Activated T-helper 2 cell treated with anti-CD3 and anti-CD28 coated beads, Interferon-gamma antibody, Interleukin-2, Interleukin-4, amounts not matched to agents 10 μg/mL and 5 μg/mL and 100 μg/mL, durations not matched to agents 14 hours and 24 hours and 36 hours (primary cell): ENCODE measurements around the gene CASP3. TPM values are rescaled to one million over a fixed set of nuclear protein-coding genes. Genes with fewer than 3 reads are reported as not detected.

Experiments used
- DNase-seq: peaks from one replicate; pipeline ENCODE4 v3.0.0; 2021; ENCODE audit warnings: low spot score
- H3K27ac Mint-ChIP-seq: one replicate; pipeline ENCODE4 v1.8.0; 2021; ENCODE audit warnings: mixed read lengths
- H3K27me3 Mint-ChIP-seq: one replicate; pipeline ENCODE4 v1.8.0; 2021; ENCODE audit warnings: low read depth, mixed read lengths
- H3K36me3 Mint-ChIP-seq: one replicate; pipeline ENCODE4 v1.8.0; 2021; ENCODE audit warnings: low read depth, mixed read lengths
- H3K4me1 Mint-ChIP-seq: one replicate; pipeline ENCODE4 v1.8.0; 2021; ENCODE audit warnings: low read depth, mixed read lengths
- H3K4me3 Mint-ChIP-seq: one replicate; pipeline ENCODE4 v1.8.0; 2021; ENCODE audit warnings: low read depth, mild to moderate bottlenecking, moderate library complexity, mixed read lengths
- H3K9me3 Mint-ChIP-seq: one replicate; pipeline ENCODE4 v1.8.0; 2021; ENCODE audit warnings: mixed read lengths
- intact Hi-C: fragments of 100-400 bp; cut with micrococcal nuclease; formaldehyde crosslinking; loops from one replicate; pipeline ENCODE4 v1.15.1; 2023
- total RNA-seq: library from RNA; stranded (reverse); gene quantifications from 2 replicates; pipeline ENCODE4 v1.2.3, GENCODE V29; 2022

The CASP3 gene
- total RNA-seq = 90.9 and 94.1 TPM in 2 replicates

DNA sequence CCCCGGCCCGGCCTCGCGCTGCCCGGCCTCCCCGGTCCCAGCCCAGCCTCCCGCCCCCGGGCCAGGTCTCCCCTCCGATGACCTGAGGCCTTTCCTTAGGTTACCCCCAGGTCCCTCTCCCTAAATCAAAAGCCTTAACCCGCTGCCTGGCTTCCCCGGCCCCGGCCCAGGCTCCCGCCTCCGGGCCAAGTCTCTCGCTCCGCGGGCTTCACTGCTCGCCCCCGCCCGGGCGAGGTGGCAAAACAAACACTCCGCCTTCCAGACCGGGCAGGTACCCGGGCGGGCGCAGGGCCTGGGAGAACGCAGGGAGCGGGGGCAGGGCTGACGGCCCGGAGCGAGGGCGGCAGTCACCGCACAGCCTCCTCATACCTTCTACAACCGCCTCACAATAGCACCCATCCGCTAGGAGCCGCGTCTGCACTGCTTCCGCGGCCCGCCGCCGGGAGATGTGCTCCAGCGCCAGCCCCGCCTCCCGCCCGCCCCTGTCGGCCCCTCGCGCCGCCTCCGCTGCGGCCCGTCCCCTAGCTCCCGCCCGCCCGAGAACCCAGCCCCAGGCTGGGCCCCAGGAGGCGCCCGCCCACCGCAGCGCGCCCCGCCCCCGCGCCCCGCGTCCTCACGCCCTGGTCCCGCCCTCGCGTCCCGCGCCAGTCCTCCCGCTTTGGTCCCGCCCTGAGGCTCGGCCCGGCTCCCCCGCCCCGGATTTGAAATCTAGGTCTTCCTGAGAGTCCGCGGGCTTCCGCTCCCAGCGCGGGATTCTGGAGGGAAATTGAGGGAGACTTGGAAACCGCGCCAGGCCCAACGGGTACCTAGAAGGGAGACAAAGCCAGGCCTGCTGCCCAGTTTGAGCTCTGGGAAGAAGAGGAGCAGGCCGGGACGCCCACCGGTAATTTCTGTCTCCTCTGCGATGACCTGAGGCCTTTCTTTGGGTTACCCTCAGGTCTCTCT is at the start of gene CASP3, which contains the start of gene PRIMPOL:
Gene CASP3 (minus strand): TSS at position 422 of the 945 bp plus-strand sequence. CDS start 10,994 bp downstream, outside the sequence.
Gene PRIMPOL (plus strand): TSS at position 713 of the 945 bp plus-strand sequence. CDS start 7,403 bp downstream, outside the sequence.
- no peaks in the 10 kb centered on the region for H3K9me3 Mint-ChIP-seq
- no peaks in the 10 kb centered on the region for H3K27me3 Mint-ChIP-seq
- H3K4me3 Mint-ChIP-seq = peak within 1 kb of the TSS; percentile 95
- peaks cover 54% of the 10 kb centered on the region for H3K36me3 Mint-ChIP-seq
- intact Hi-C loops = loop anchor here (1.0 to 5.0 kb wide), 12 partner anchors 63 to 1144 kb away; partner anchors contain the start of genes ACSL1, CENPU, ING2 and IRF2
- DNase-seq = peak; percentile 96
- peaks cover 52% of the 10 kb centered on the region for H3K4me1 Mint-ChIP-seq
- peak within 1 kb of the TSS; percentile 88 for H3K27ac Mint-ChIP-seq

DNA sequence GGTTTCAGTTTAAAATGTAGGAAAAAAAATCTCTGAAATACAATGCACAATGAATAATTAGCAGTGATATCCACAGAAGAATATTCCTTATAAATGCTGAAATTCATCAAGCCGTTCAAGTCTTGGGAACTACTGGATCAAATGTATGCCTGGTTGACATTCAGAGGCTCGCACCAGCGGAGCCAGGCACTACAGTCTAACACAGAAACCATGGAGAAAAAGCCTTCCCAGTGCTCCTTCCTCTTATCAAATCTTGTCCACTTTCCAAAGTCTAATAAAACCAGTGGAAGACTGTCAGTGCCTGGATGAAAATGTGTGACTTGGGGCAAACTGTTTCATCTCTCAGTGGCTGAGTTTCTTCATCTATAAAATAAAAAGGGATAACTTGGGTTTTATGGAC is 48.7 kb upstream of the CASP3 start:
- Mint-ChIP-seq H3K27me3 (no peaks in the 10 kb centered on the region), H3K27ac (no peak overlapping the region), H3K36me3 (peaks cover 76% of the 10 kb centered on the region), H3K4me3 (no peak overlapping the region), H3K4me1 (no peaks in the 10 kb centered on the region), H3K9me3 (no peaks in the 10 kb centered on the region)
- DNase-seq = no peak
- intact Hi-C loops = no loop called here

DNA sequence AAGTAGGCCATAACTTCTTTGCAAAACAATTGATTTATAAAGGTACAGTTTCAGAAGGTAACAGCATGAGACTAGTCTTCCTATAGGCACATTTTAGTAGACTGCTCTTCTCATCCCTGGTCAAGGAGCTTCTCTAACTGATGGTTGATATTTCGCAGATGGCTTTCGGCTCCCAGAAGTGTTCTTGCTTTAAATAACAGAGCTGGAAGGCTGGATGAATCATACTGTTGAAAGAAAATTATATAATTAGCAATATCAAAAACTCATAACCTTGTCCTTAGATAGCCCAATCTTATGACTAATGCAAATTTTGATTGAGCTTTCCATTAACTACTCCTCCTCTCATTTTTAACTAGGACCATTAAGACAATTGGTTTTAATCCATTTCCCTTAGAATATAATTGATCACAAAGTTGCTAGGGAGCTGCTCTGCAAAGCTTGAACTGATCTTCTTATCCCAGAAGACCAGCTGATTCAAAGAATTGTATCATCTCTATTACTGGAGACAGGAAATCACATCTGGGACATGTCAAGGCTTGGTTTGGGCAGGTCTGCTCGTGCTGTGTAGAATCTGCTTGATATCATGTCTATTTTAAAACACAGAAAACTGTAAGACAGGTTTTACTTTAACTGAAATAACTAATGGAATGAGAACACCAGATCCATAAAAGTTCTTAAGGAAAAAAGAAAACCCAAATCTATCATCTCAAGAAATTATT is 46.1 kb upstream of the CASP3 start:
- intact Hi-C loops = no loop called here
- Mint-ChIP-seq H3K36me3 (peaks cover 72% of the 10 kb centered on the region), H3K4me3 (no peak overlapping the region), H3K9me3 (no peaks in the 10 kb centered on the region), H3K27ac (peak overlapping the region; percentile 38), H3K27me3 (no peaks in the 10 kb centered on the region), H3K4me1 (no peaks in the 10 kb centered on the region)
- DNase-seq = no peak

DNA sequence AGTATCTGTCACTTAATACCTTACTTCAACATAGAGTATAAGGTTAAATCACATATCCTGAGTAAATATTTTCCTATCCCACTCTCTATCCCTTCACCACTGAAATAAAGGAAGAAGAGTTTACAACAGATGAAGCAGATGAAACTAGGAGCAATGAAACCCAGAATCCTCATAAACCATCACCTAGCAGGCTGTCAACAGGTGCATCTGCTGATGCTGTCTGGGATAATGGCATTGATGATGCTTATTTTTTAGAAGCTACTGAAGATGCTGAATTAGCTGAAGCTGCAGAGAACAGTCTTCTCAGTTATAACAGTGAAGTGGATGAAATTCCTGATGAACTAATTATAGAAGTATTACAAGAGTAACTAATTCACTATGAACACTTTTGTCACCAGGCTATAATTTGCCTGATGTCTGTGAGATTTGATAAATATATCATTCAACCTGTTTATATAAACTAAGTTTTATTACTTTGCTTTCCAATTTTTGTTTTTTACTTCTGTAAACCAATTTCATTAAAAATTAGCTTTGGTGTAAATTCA is 45.2 kb upstream of the CASP3 start:
- Mint-ChIP-seq H3K9me3 (no peaks in the 10 kb centered on the region), H3K27me3 (no peaks in the 10 kb centered on the region), H3K36me3 (peaks cover 68% of the 10 kb centered on the region), H3K4me1 (no peaks in the 10 kb centered on the region), H3K27ac (no peak overlapping the region), H3K4me3 (no peak overlapping the region)
- intact Hi-C loops = no loop called here
- no peak for DNase-seq

DNA sequence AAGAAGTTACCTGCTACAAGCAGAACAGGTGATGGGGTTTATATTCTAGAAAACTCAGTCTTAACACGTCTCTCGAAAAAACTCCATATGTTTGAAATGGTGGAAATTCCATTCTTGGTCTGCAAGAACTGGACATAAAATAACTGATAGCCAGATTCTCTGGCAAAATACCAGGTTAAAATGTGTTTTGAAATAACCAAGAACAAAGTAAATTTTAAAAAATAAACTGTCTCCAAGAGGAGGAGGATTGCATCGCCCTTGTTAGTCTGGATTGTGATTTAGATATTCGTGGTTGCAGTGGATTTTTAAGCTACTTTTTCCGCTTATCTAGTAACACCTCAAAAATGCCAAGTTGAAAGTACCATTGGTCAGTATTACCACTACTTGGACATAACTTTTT is 43.8 kb upstream of the CASP3 start:
- Mint-ChIP-seq H3K27ac (no peak overlapping the region), H3K27me3 (no peaks in the 10 kb centered on the region), H3K4me3 (no peak overlapping the region), H3K4me1 (peaks cover 6% of the 10 kb centered on the region), H3K36me3 (peaks cover 63% of the 10 kb centered on the region), H3K9me3 (no peaks in the 10 kb centered on the region)
- intact Hi-C loops = no loop called here
- no peak for DNase-seq

DNA sequence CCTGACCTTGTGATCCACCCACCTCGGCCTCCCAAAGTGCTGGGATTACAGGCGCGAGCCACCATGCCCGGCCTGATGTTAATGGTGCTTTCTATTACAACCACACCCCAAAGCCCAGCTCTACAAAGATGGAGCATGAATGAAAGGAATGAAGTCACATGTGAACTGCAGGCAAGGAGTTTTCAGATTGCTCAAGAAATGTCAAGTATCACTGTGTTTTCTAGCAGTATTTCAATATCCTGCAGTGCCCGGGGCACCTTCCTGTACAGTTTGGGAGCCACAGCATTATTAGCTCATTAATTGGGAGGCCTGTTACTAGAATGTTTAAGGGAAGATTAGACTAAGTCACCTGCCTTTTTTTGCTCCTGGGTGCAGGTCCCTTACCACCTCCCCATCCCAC is 40.4 kb upstream of the CASP3 start:
- H3K27ac Mint-ChIP-seq = no peak overlapping the region
- peaks cover 37% of the 10 kb centered on the region for H3K36me3 Mint-ChIP-seq

DNA sequence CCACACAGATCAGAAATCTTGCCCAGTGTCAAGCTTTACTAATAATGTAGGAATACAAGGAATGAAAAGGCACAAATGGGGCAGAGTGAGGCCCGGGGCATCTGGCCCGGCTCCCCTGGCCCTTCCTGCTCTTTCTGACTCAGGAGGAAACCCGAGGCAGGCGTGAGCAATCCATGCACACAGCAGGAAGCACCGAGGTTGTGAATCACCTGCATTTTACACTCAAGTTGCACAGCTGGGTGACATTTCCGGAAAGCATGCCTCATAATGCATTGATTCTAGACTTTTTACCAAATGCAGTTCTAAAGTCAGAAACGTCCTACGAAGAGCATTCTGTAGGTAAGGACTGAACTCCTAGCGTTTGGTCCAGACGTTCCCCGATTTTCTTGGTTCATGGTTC is 39.2 kb upstream of the CASP3 start:
- Mint-ChIP-seq H3K4me3 (no peak overlapping the region), H3K27me3 (no peaks in the 10 kb centered on the region), H3K9me3 (no peaks in the 10 kb centered on the region), H3K27ac (no peak overlapping the region), H3K36me3 (peaks cover 28% of the 10 kb centered on the region), H3K4me1 (peaks cover 22% of the 10 kb centered on the region)
- no peak for DNase-seq
- intact Hi-C loops = no loop called here

More for the DNA sequence above, 40.4 kb upstream of the CASP3 start:
- no peak overlapping the region for H3K4me3 Mint-ChIP-seq
- DNase-seq = no peak
- intact Hi-C loops = no loop called here
- no peaks in the 10 kb centered on the region for H3K9me3 Mint-ChIP-seq
- peaks cover 18% of the 10 kb centered on the region for H3K4me1 Mint-ChIP-seq
- no peaks in the 10 kb centered on the region for H3K27me3 Mint-ChIP-seq

DNA sequence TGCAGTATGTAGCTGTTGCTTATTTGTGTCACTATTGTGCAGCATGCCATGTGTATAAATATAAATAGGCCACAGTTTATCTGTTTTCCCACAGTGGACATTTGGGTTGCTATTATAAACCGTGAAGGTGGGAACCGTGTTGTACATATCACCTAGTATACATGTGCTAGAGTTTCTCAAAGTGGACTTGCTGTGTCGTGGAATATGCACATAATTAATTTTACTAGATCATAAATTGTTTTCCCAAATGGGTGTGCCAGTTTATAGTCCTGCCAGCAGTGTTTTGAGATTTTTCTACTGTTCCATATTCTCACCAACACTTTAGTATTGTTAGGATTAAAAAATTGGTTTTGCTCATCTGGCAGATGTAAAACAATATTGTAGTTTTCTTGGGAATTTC is 38.8 kb upstream of the CASP3 start:
- Mint-ChIP-seq H3K27ac (no peak overlapping the region), H3K27me3 (no peaks in the 10 kb centered on the region), H3K4me1 (peaks cover 22% of the 10 kb centered on the region), H3K4me3 (no peak overlapping the region), H3K36me3 (peaks cover 24% of the 10 kb centered on the region), H3K9me3 (no peaks in the 10 kb centered on the region)
- DNase-seq = no peak
- intact Hi-C loops = no loop called here

DNA sequence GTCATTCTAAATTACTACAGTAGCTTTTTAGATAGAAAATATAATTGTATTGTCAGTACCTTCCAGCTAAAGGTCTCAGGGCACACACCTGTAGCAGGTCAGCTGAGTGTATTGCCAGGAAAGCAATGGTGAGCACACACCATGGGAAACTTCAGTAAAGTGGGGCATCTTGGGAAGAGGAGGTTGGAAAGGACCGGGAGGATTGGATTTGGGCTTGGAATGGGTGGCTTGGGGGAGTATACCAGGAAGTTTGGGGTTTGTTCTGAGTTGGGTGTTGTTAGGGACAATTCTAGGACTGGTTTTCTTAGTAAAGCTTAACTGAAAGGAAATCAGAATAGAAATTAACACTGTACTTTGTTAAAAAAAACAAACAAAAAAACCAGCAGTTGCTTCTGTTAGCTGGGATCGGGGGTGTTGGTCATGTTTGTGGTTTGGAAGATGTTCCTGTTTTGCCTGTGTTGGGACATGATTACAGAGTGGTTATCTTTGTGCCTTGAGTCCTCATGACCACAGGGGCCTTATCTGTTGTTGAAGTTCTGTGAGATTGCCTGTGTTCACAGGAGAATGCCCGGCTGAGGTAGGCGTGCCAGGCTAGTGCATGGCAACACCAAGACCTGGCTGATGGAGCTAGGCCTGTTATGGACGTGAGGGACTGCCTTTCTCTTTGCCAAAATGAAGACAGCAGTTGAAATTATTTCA is 35.4 kb upstream of the CASP3 start:
- Mint-ChIP-seq H3K4me3 (no peak overlapping the region), H3K36me3 (peaks cover 11% of the 10 kb centered on the region), H3K27me3 (no peaks in the 10 kb centered on the region), H3K4me1 (peaks cover 22% of the 10 kb centered on the region), H3K27ac (peak overlapping the region; percentile 54), H3K9me3 (no peaks in the 10 kb centered on the region)
- DNase-seq = no peak
- intact Hi-C loops = no loop called here

DNA sequence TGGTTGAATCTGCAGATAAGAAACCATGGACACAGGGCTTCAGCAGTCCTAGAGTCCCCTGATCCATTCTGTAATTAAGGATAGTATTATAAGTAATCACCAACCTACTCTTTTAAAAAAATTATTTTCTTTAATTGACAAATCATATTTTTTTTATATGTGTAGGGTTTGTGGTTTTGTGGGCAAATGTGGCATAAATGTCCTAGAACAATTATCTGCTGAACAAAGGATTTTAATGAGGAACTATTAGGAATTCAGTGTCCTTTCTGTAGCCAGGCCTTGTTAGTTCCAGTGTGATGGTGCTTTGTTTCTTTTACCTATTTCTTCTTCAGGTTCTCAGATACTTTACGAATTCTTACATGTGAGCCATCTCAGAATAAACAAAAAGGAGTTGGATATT is 32.7 kb upstream of the CASP3 start:
- H3K27me3 Mint-ChIP-seq = no peaks in the 10 kb centered on the region
- H3K9me3 Mint-ChIP-seq = no peaks in the 10 kb centered on the region
- DNase-seq = no peak
- H3K4me1 Mint-ChIP-seq = peaks cover 15% of the 10 kb centered on the region
- no peak overlapping the region for H3K27ac Mint-ChIP-seq
- intact Hi-C loops = no loop called here
- H3K4me3 Mint-ChIP-seq = no peak overlapping the region
- peaks cover 11% of the 10 kb centered on the region for H3K36me3 Mint-ChIP-seq

DNA sequence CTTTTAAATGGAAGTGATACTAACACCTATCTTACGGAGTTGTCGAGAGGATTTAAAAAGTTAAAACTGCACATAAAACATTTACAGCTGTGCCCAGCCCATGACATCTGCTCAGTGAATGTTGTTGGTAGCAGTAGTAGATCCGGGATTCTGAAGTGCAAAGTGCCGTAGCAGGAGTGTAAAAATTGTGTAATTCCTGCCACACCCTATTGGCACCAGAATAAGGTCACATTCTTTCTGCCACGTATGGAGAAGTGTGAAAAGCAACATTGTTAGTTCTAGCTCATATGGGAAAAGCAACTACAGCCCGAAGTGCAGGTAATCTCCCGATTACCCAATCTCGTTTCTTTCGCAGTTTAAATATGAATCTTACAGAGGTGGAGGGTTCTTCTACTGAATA is 31.5 kb upstream of the CASP3 start:
- Mint-ChIP-seq H3K36me3 (peaks cover 9% of the 10 kb centered on the region), H3K4me1 (peaks cover 11% of the 10 kb centered on the region), H3K27me3 (no peaks in the 10 kb centered on the region), H3K9me3 (no peaks in the 10 kb centered on the region), H3K27ac (no peak overlapping the region), H3K4me3 (no peak overlapping the region)
- no peak for DNase-seq
- intact Hi-C loops = no loop called here

DNA sequence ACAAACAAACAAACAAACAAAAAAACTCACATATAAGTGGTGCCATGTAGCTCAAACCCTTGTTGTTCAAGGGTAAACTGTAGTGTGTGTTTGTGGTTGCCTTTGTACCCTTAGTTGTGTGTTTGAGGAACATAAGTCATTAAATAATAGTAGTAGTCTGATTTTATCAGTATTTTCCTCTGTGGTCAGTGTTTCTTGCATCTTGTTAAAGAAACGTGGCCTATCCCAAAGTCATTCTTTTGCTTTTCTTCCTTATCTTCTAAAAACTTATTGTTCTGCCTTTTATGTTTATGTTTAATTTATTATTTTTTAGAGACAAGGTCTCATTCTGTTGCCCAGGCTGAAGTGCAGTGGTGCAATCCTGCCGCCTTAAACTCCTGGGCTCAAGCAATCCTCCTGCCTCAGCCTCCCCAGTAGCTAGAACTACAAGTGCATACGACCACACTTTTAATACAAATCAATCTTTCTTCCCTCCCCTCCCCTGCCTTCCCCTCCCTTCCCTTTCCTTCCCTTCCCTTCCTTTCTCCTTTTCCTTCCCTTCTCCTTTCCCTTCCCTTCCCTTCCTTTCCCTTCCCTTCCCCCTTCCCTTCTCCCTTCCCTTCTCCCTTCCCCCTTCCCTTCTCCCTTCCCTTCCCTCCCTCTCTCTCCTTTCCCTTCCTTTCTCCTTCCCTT is 26.7 kb upstream of the CASP3 start:
- no peaks in the 10 kb centered on the region for H3K4me1 Mint-ChIP-seq
- intact Hi-C loops = no loop called here
- peaks cover 12% of the 10 kb centered on the region for H3K36me3 Mint-ChIP-seq
- no peak for DNase-seq
- no peak overlapping the region for H3K27ac Mint-ChIP-seq
- H3K9me3 Mint-ChIP-seq = no peaks in the 10 kb centered on the region
- no peak overlapping the region for H3K4me3 Mint-ChIP-seq
- H3K27me3 Mint-ChIP-seq = no peaks in the 10 kb centered on the region
